ENCODE data around the gene ERVW-1. TPM values are rescaled to one million over a fixed set of nuclear protein-coding genes. Genes with fewer than 3 reads are reported as not detected.
A peak's percentile ranks its signal among the peaks of the same experiment; 100 is the strongest.

Gene ERVW-1
- total RNA-seq, 6 experiments from 2014 or later, result not detected

DNA sequence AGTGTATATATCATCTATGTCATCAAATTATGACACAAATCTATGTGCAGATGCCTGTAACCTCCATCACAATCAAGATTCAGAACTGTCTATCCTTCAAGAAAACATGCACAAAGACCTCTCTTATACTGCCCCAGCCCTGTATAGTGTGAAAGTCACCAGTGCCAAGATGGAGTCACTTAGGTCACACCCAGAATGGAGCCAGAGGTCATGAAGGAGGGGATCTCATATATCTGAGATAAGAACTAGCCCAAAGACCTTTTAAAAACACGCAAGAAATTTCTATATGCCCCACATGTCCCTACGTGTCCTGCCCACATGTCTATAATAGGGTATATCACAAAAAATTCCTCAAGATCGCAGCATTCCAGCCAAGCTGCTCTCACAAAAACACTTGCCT lies 50.6 kb downstream of the ERVW-1 start:
- Mint-ChIP-seq H3K4me3 (no peak overlapping the region), H3K4me1 (ENCODE audit: low read depth) (peaks cover 12% of the 10 kb centered on the region), H3K27ac (no peak overlapping the region), H3K27me3 (ENCODE audit: insufficient read depth) (peaks cover 5% of the 10 kb centered on the region), H3K36me3 (ENCODE audit: low read depth) (no peaks in the 10 kb centered on the region), H3K9me3 (no peaks in the 10 kb centered on the region)
- DNase-seq, result no peak
- no peak for TF ChIP-seq CTCF (IDR thresholded peaks at IDR 0.05)

DNA sequence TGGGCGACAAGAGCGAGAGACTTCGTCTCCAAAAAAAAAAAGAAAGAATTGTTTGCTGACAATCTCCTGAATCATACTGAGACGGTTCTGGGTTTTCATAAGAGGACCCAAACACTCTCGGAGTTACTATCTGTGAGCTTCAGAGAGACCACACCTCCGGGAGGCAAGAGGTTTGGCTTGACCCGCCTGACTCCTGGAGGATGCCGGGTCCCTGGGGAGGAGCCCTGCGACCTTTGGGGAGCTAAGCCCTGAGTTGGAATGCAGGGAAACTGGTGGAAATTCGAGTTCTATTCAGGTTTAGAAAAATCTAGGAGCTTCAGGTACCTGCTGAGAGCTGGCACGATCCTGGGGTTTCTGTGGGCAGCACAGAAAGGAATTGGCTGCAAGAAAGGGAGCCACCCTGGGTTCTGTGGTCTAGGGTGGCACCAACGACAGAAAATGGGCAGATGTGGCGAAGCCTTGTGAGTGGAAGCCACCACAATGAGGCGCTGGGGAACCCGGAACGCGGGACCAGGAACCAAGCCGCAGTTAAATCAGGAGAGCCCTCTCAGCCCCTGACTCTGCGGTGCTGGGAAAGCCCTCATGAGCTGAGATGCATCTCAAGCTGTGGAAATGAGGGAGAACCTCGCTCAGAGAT lies 52.3 kb downstream of the ERVW-1 start:
- Mint-ChIP-seq H3K27ac (no peak overlapping the region), H3K36me3 (ENCODE audit: low read depth) (no peaks in the 10 kb centered on the region), H3K27me3 (ENCODE audit: insufficient read depth) (peaks cover 5% of the 10 kb centered on the region), H3K4me1 (ENCODE audit: low read depth) (peaks cover 17% of the 10 kb centered on the region), H3K4me3 (no peak overlapping the region), H3K9me3 (no peaks in the 10 kb centered on the region)
- TF ChIP-seq CTCF (IDR thresholded peaks at IDR 0.05), result no peak
- no peak for DNase-seq

DNA sequence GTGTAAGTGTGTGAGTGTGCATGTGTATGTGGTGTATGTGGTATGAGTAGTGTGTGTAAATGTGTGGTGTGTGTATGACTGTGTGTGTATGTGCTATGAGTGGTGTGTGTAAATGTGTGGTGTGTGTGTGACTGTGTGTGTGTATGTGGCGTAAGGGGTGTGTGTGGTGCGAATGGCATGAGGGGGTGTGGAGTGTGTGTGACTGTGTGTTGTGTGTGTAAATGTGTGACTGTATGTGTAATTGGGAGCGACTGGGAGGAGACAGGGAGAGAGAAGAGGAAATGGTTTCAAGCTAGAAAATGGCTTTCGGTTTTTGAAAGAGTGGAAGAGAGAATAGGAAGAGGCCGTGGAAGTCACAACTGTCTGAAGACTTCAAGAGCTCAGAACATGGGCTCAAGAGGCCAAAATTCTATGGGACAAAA lies 54.0 kb downstream of the ERVW-1 start:
- Mint-ChIP-seq H3K27ac (no peak overlapping the region), H3K9me3 (no peaks in the 10 kb centered on the region), H3K27me3 (ENCODE audit: insufficient read depth) (peaks cover 4% of the 10 kb centered on the region), H3K36me3 (ENCODE audit: low read depth) (no peaks in the 10 kb centered on the region), H3K4me1 (ENCODE audit: low read depth) (peaks cover 17% of the 10 kb centered on the region), H3K4me3 (peak overlapping the region; percentile 12)
- no peak for DNase-seq
- TF ChIP-seq CTCF (IDR thresholded peaks at IDR 0.05), result no peak

DNA sequence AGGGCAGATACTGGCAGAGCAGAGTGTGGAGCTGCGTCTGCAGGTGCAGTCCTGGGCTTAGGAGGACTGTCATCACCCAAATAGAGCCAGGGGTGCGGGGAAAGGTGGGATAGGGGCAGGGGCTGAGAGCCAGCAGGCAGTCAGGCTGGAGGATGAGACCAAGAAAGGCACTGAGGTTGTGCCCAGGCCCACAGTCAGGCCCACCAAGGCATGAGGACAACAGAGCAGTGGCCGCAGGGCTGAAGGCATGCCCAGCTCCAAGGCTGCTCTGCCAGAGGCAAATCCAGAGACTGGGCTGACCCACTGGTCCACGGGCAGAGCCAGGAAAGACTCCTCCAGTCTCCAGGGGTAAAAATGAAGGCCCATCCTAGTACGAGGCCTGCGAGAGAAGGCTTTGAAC lies 54.8 kb downstream of the ERVW-1 start:
- Mint-ChIP-seq H3K4me3 (no peak overlapping the region), H3K27me3 (ENCODE audit: insufficient read depth) (peaks cover 2% of the 10 kb centered on the region), H3K9me3 (no peaks in the 10 kb centered on the region), H3K27ac (no peak overlapping the region), H3K4me1 (ENCODE audit: low read depth) (peaks cover 17% of the 10 kb centered on the region), H3K36me3 (ENCODE audit: low read depth) (no peaks in the 10 kb centered on the region)
- TF ChIP-seq CTCF (IDR thresholded peaks at IDR 0.05), result no peak
- DNase-seq, result no peak

- Mint-ChIP-seq H3K36me3 (ENCODE audit: low read depth) (no peaks in the 10 kb centered on the region), H3K27me3 (ENCODE audit: insufficient read depth) (peaks cover 2% of the 10 kb centered on the region; the same call in 1 of the 2 replicates), H3K4me1 (ENCODE audit: low read depth) (peaks cover 17% of the 10 kb centered on the region), H3K9me3 (no peaks in the 10 kb centered on the region), H3K4me3 (no peak overlapping the region), H3K27ac (no peak overlapping the region)
- no peak for DNase-seq
- TF ChIP-seq CTCF (IDR thresholded peaks at IDR 0.05), result no peak
These were observed 55.9 kb downstream of the ERVW-1 start for GRCh38 chr7:92421676-92422435.

Other genes starting within 250 kb of the ERVW-1 start
- 10 to 100 TPM; 25.9 to 29.3 (median 28.0) TPM for gene KRIT1, start 232.0 kb downstream of the ERVW-1 start, total RNA-seq (2021; fragmentation: NEBNext Ultra II Directional; extraction: Animal tissue kit (Norgen Biotek cat#: 25700))
- 10 to 100 TPM; 52.7 to 68.4 (median 63.8) TPM for gene ANKIB1, start 232.0 kb downstream of the ERVW-1 start, total RNA-seq (2021; fragmentation: NEBNext Ultra II Directional; extraction: Animal tissue kit (Norgen Biotek cat#: 25700))
- 10 to 100 TPM; 13.1 to 15.4 (median 13.8) TPM for gene GATAD1, start 30.5 kb downstream of the ERVW-1 start, total RNA-seq (2021; fragmentation: NEBNext Ultra II Directional; extraction: Animal tissue kit (Norgen Biotek cat#: 25700))
- 10 to 100 TPM in 1 of 6 experiments, 1 to 10 TPM in 5; 8.4 to 10.9 (median 9.0) TPM for gene PEX1, start 50.6 kb upstream of the ERVW-1 start, total RNA-seq (2021; fragmentation: NEBNext Ultra II Directional; extraction: Animal tissue kit (Norgen Biotek cat#: 25700))
- 1 to 10 TPM; 8.8 to 9.7 (median 9.4) TPM for gene RBM48, start 50.8 kb upstream of the ERVW-1 start, total RNA-seq (2021; fragmentation: NEBNext Ultra II Directional; extraction: Animal tissue kit (Norgen Biotek cat#: 25700))
- 10 to 100 TPM; 13.2 to 19.8 (median 17.7) TPM for gene FAM133B, start 112.4 kb upstream of the ERVW-1 start, total RNA-seq (2021; fragmentation: NEBNext Ultra II Directional; extraction: Animal tissue kit (Norgen Biotek cat#: 25700))

Measured in HFFc6 (cell line).